ENCODE data around the gene DISC1. TPM values are rescaled to one million over a fixed set of nuclear protein-coding genes. Genes with fewer than 3 reads are reported as not detected.

Gene DISC1
- total RNA-seq, 2 experiments from 2014 or later: 1.7 to 2.0 TPM

- no peaks in the 10 kb centered on the region for H3K27me3 Mint-ChIP-seq
- H3K4me1 Mint-ChIP-seq: peaks cover 2% of the 10 kb centered on the region
- H3K36me3 Mint-ChIP-seq: no peaks in the 10 kb centered on the region
- DNase-seq: no peak
- H3K4me3 Mint-ChIP-seq: no peak overlapping the region
- H3K27ac Mint-ChIP-seq: no peak overlapping the region
- no peaks in the 10 kb centered on the region for H3K9me3 Mint-ChIP-seq
Observed at GRCh38 chr1:231847612-231848397, 221.2 kb downstream of the DISC1 start.

- Mint-ChIP-seq H3K4me1 (no peaks in the 10 kb centered on the region), H3K36me3 (no peaks in the 10 kb centered on the region), H3K27ac (no peak overlapping the region), H3K4me3 (no peak overlapping the region), H3K27me3 (no peaks in the 10 kb centered on the region), H3K9me3 (no peaks in the 10 kb centered on the region)
- DNase-seq: no peak
Observed at GRCh38 chr1:231849981-231850380, 223.4 kb downstream of the DISC1 start.

GRCh38 chr1:231850786-231851185 lies 224.2 kb downstream of the DISC1 start:
- Mint-ChIP-seq H3K4me3 (no peak overlapping the region), H3K4me1 (no peaks in the 10 kb centered on the region), H3K9me3 (no peaks in the 10 kb centered on the region), H3K27me3 (no peaks in the 10 kb centered on the region), H3K27ac (no peak overlapping the region), H3K36me3 (no peaks in the 10 kb centered on the region)
- no peak for DNase-seq

GRCh38 chr1:231853588-231854207 lies 227.1 kb downstream of the DISC1 start:
- no peak for DNase-seq
- H3K27ac Mint-ChIP-seq: no peak overlapping the region
- no peaks in the 10 kb centered on the region for H3K36me3 Mint-ChIP-seq
- peaks cover 2% of the 10 kb centered on the region for H3K4me1 Mint-ChIP-seq
- H3K9me3 Mint-ChIP-seq: no peaks in the 10 kb centered on the region
- no peaks in the 10 kb centered on the region for H3K27me3 Mint-ChIP-seq
- no peak overlapping the region for H3K4me3 Mint-ChIP-seq

- Mint-ChIP-seq H3K4me3 (no peak overlapping the region), H3K27ac (no peak overlapping the region), H3K36me3 (no peaks in the 10 kb centered on the region), H3K9me3 (no peaks in the 10 kb centered on the region), H3K4me1 (peaks cover 6% of the 10 kb centered on the region), H3K27me3 (no peaks in the 10 kb centered on the region)
- no peak for DNase-seq
Observed at GRCh38 chr1:231855361-231855760, 228.8 kb downstream of the DISC1 start.

- Mint-ChIP-seq H3K4me1 (peaks cover 8% of the 10 kb centered on the region), H3K36me3 (no peaks in the 10 kb centered on the region), H3K4me3 (no peak overlapping the region), H3K27me3 (no peaks in the 10 kb centered on the region), H3K27ac (no peak overlapping the region), H3K9me3 (no peaks in the 10 kb centered on the region)
- DNase-seq: no peak
Observed at GRCh38 chr1:231855926-231856325, 229.3 kb downstream of the DISC1 start.

- no peak overlapping the region for H3K4me3 Mint-ChIP-seq
- no peaks in the 10 kb centered on the region for H3K27me3 Mint-ChIP-seq
- no peak for DNase-seq
- H3K4me1 Mint-ChIP-seq: peaks cover 8% of the 10 kb centered on the region
- no peaks in the 10 kb centered on the region for H3K36me3 Mint-ChIP-seq
- no peak overlapping the region for H3K27ac Mint-ChIP-seq
- H3K9me3 Mint-ChIP-seq: no peaks in the 10 kb centered on the region
Observed at GRCh38 chr1:231856426-231856825, 229.8 kb downstream of the DISC1 start.

GRCh38 chr1:231856894-231857293 lies 230.3 kb downstream of the DISC1 start:
- Mint-ChIP-seq H3K27ac (no peak overlapping the region), H3K27me3 (no peaks in the 10 kb centered on the region), H3K4me1 (peaks cover 8% of the 10 kb centered on the region), H3K4me3 (no peak overlapping the region), H3K9me3 (no peaks in the 10 kb centered on the region), H3K36me3 (no peaks in the 10 kb centered on the region)
- DNase-seq: no peak

- no peak for DNase-seq
- Mint-ChIP-seq H3K4me3 (no peak overlapping the region), H3K36me3 (no peaks in the 10 kb centered on the region), H3K27ac (no peak overlapping the region), H3K4me1 (peaks cover 8% of the 10 kb centered on the region), H3K9me3 (no peaks in the 10 kb centered on the region), H3K27me3 (no peaks in the 10 kb centered on the region)
Observed at GRCh38 chr1:231857609-231858135, 231.1 kb downstream of the DISC1 start.

- Mint-ChIP-seq H3K27ac (no peak overlapping the region), H3K36me3 (no peaks in the 10 kb centered on the region), H3K9me3 (no peaks in the 10 kb centered on the region), H3K27me3 (no peaks in the 10 kb centered on the region), H3K4me1 (peaks cover 8% of the 10 kb centered on the region), H3K4me3 (no peak overlapping the region)
- DNase-seq: no peak
Observed at GRCh38 chr1:231860221-231861088, 233.9 kb downstream of the DISC1 start.

- no peak for DNase-seq
- no peaks in the 10 kb centered on the region for H3K27me3 Mint-ChIP-seq
- no peaks in the 10 kb centered on the region for H3K9me3 Mint-ChIP-seq
- H3K4me1 Mint-ChIP-seq: peaks cover 10% of the 10 kb centered on the region
- no peaks in the 10 kb centered on the region for H3K36me3 Mint-ChIP-seq
- H3K4me3 Mint-ChIP-seq: no peak overlapping the region
- no peak overlapping the region for H3K27ac Mint-ChIP-seq
Observed at GRCh38 chr1:231861541-231862481, 235.2 kb downstream of the DISC1 start.

- no peaks in the 10 kb centered on the region for H3K9me3 Mint-ChIP-seq
Observed at GRCh38 chr1:231862611-231863010, 236.0 kb downstream of the DISC1 start.

GRCh38 chr1:231865331-231865730 lies 238.7 kb downstream of the DISC1 start:
- Mint-ChIP-seq H3K36me3 (no peaks in the 10 kb centered on the region), H3K4me3 (no peak overlapping the region), H3K9me3 (no peaks in the 10 kb centered on the region), H3K27ac (no peak overlapping the region), H3K27me3 (no peaks in the 10 kb centered on the region), H3K4me1 (peaks cover 16% of the 10 kb centered on the region)
- DNase-seq: no peak

More at GRCh38 chr1:231862611-231863010, 236.0 kb downstream of the DISC1 start:
- no peaks in the 10 kb centered on the region for H3K27me3 Mint-ChIP-seq
- H3K4me3 Mint-ChIP-seq: no peak overlapping the region
- H3K36me3 Mint-ChIP-seq: no peaks in the 10 kb centered on the region
- no peak for DNase-seq
- no peak overlapping the region for H3K27ac Mint-ChIP-seq
- H3K4me1 Mint-ChIP-seq: peaks cover 12% of the 10 kb centered on the region
